ENCODE data around the gene SUCO.
"Not testable (repeated sequence)": the region's sequence is repeated elsewhere in the genome, so short reads cannot be mapped to it uniquely, and the experiment has no call there.

DNA sequence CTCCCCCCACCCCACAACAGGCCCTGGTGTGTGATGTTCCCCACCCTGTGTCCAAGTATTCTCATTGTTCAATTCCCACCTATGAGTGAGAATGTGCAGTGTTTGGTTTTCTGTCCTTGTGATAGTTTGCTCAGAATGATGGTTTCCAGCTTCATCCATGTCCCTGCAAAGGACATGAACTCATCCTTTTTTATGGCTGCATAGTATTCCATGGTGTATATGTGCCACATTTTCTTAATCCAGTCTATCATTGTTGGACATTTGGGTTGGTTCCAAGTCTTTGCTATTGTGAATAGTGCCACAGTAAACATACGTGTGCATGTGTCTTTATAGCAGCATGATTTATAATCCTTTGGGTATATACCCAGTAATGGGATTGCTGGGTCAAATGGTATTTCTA is 58.5 kb downstream of the SUCO start:
- TF ChIP-seq, protein P1, sequence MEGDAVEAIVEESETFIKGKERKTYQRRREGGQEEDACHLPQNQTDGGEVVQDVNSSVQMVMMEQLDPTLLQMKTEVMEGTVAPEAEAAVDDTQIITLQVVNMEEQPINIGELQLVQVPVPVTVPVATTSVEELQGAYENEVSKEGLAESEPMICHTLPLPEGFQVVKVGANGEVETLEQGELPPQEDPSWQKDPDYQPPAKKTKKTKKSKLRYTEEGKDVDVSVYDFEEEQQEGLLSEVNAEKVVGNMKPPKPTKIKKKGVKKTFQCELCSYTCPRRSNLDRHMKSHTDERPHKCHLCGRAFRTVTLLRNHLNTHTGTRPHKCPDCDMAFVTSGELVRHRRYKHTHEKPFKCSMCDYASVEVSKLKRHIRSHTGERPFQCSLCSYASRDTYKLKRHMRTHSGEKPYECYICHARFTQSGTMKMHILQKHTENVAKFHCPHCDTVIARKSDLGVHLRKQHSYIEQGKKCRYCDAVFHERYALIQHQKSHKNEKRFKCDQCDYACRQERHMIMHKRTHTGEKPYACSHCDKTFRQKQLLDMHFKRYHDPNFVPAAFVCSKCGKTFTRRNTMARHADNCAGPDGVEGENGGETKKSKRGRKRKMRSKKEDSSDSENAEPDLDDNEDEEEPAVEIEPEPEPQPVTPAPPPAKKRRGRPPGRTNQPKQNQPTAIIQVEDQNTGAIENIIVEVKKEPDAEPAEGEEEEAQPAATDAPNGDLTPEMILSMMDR (IDR thresholded peaks at IDR 0.05 in 4 of 5, conservative IDR thresholded peaks at IDR 0.05 in 1 of 5), result not testable (repeated sequence)
- not testable (repeated sequence) for TF ChIP-seq POLR2A (IDR thresholded peaks at IDR 0.05)

Data from gastrocnemius medialis (tissue), 4 donors.